BJ (cell line): ENCODE measurements around the gene TTC9B. TPM values are rescaled to one million over a fixed set of nuclear protein-coding genes. Genes with fewer than 3 reads are reported as not detected.

ENCODE experiments used
- CTCF ChIA-PET: fragments of 350-600 bp; formaldehyde crosslinking; extraction: SDS; loops from one replicate; lab custom pipeline; 2021; ENCODE audit warnings: antibody characterized with exemption, inconsistent platforms; lab: Yijun Ruan, JAX
- POLR2A ChIA-PET: fragments of 300-600 bp; sonication (Branson Sonifier 250); formaldehyde crosslinking; extraction: SDS; loops from one replicate; lab custom pipeline; 2021; ENCODE audit warnings: antibody characterized with exemption; lab: Charles Lee
- DNase-seq: peaks from one replicate; pipeline ENCODE4 v3.0.0-alpha.2; 2011; ENCODE audit warnings: low read depth
- H3K27me3 ChIP-seq: 2 replicates; pipeline ENCODE4 v1.6.0; 2011; ENCODE audit warnings: low read length; ENCODE audit not compliant: control insufficient read depth, insufficient read depth
- H3K36me3 ChIP-seq: 2 replicates; pipeline ENCODE4 v1.5.1; 2011; ENCODE audit warnings: low read length; ENCODE audit not compliant: control insufficient read depth, insufficient read depth
- H3K4me3 ChIP-seq: 2 replicates; pipeline ENCODE4 v1.5.1; 2011; ENCODE audit warnings: low read depth, mild to moderate bottlenecking, control low read depth, low read length
- CTCF ChIP-seq: IDR thresholded peaks from 2 replicates; pipeline ENCODE4 v1.5.1; 2011; ENCODE audit warnings: low read depth, mild to moderate bottlenecking, control low read depth, inconsistent platforms, low read length, moderate library complexity; ENCODE audit not compliant: insufficient read depth
- polyA plus RNA-seq: library from polyadenylated mRNA; depleted of rRNA; stranded (reverse); fragments of >200 nt; gene quantifications from 2 replicates; pipeline ENCODE4 v1.2.3, GENCODE V29; 2011

Gene TTC9B
- polyA plus RNA-seq, 1 experiment: not detected

- no peak for DNase-seq
- ChIA-PET POLR2A (no interaction called here), CTCF (no interaction called here)
- H3K27me3 ChIP-seq: no peaks in the 10 kb centered on the region
- peaks cover 22% of the 10 kb centered on the region for H3K36me3 ChIP-seq
- TF ChIP-seq CTCF: no peak
- H3K4me3 ChIP-seq: no peak overlapping the region
These were observed 43.4 kb upstream of the TTC9B start for GRCh38 chr19:40261631-40262030.

- POLR2A ChIA-PET: no interaction called here
- H3K27me3 ChIP-seq: no peaks in the 10 kb centered on the region
- no peak for DNase-seq
- no peak for TF ChIP-seq CTCF
- H3K36me3 ChIP-seq: peaks cover 18% of the 10 kb centered on the region
- CTCF ChIA-PET: interaction anchor here (0.7 kb wide), 1 partner anchor 206 kb away, joined by 3 read pairs; no protein-coding TSS in a partner anchor
- no peak overlapping the region for H3K4me3 ChIP-seq
These were observed 38.9 kb upstream of the TTC9B start for GRCh38 chr19:40257096-40257517.

GRCh38 chr19:40256512-40256911 lies 38.3 kb upstream of the TTC9B start:
- CTCF ChIA-PET: no interaction called here
- Histone ChIP-seq H3K27me3 (no peaks in the 10 kb centered on the region), H3K4me3 (no peak overlapping the region), H3K36me3 (peaks cover 21% of the 10 kb centered on the region)
- DNase-seq: no peak
- POLR2A ChIA-PET: no interaction called here
- TF ChIP-seq CTCF: no peak

GRCh38 chr19:40255619-40256166 lies 37.5 kb upstream of the TTC9B start:
- CTCF ChIA-PET: interaction anchor here (0.6 to 1.2 kb wide), 2 partner anchors 12 to 113 kb away, joined by 3 to 5 read pairs; no protein-coding TSS in a partner anchor
- POLR2A ChIA-PET: no interaction called here
- Histone ChIP-seq H3K27me3 (no peaks in the 10 kb centered on the region), H3K4me3 (no peak overlapping the region), H3K36me3 (peaks cover 21% of the 10 kb centered on the region)
- DNase-seq: no peak
- no peak for TF ChIP-seq CTCF

GRCh38 chr19:40254714-40255418 lies 36.7 kb upstream of the TTC9B start:
- Histone ChIP-seq H3K36me3 (peaks cover 22% of the 10 kb centered on the region), H3K4me3 (no peak overlapping the region), H3K27me3 (no peaks in the 10 kb centered on the region)
- CTCF ChIA-PET: interaction anchor here (1.2 kb wide), 1 partner anchor 11 kb away, joined by 5 read pairs; no protein-coding TSS in a partner anchor
- POLR2A ChIA-PET: no interaction called here
- TF ChIP-seq CTCF: no peak
- no peak for DNase-seq
